Stomach (tissue), 9 donors: ENCODE results near the gene PLCB1. TPM values are rescaled to one million over a fixed set of nuclear protein-coding genes. Genes with fewer than 3 reads are reported as not detected.

Experiments
- DNase-seq, 2 donors: peaks; one replicate each; pipeline versions ENCODE4 v3.0.0 to v3.0.0-alpha.2; 2013 to 2019
- H3K27ac ChIP-seq, 5 donors: fragments of 200-600 bp in 4 of 5; sonication (generic) in 4 of 5; one replicate each; pipeline ENCODE4 v1.5.1; 2013 to 2019; ENCODE audit warnings: mild to moderate bottlenecking in 1 of 5, moderate library complexity in 1 of 5
- H3K27me3 ChIP-seq, 3 donors: fragments of 200-600 bp; sonication (generic); one replicate each; pipeline ENCODE4 v1.5.1; 2017 to 2019; ENCODE audit warnings: mixed run types in 1 of 3
- H3K36me3 ChIP-seq, 4 donors: fragments of 200-600 bp; sonication (generic); 1 replicate in 3 of 4; 2 replicates in 1 of 4; pipeline ENCODE4 v1.5.1; 2016 to 2019
- H3K4me1 ChIP-seq, 4 donors: fragments of 200-600 bp; sonication (generic); one replicate each; pipeline ENCODE4 v1.5.1; 2016 to 2019
- H3K4me3 ChIP-seq, 4 donors: fragments of 200-600 bp; sonication (generic) in 3 of 4; one replicate each; pipeline ENCODE4 v1.5.1; 2016 to 2019; ENCODE audit warnings: mild to moderate bottlenecking in 1 of 4
- H3K9me3 ChIP-seq, 4 donors: fragments of 200-600 bp; sonication (generic); one replicate each; pipeline ENCODE4 v1.5.1; 2016 to 2019
- CTCF ChIP-seq, 7 experiments: fragments of 450-650 bp in 4 of 7; fragments of 200-600 bp in 3 of 7; sonication (generic) in 3 of 7; IDR thresholded peaks; one replicate each; pipeline ENCODE4 v1.5.1; 2016 to 2019; ENCODE audit warnings: antibody characterized with exemption in 7 of 7, control low read depth in 2 of 7, mild to moderate bottlenecking in 1 of 7
- EP300 ChIP-seq: sonication (generic); formaldehyde crosslinking; IDR thresholded peaks from one replicate; pipeline ENCODE4 v1.6.1; 2017; ENCODE audit warnings: antibody characterized with exemption
- POLR2A ChIP-seq, 4 donors: fragments of 450-650 bp; IDR thresholded peaks; one replicate each; pipeline ENCODE4 v1.6.1; 2016; ENCODE audit warnings: antibody characterized with exemption in 4 of 4, control low read depth in 2 of 4, mild to moderate bottlenecking in 1 of 4, moderate library complexity in 1 of 4
- POLR2AphosphoS5 ChIP-seq, 3 donors: sonication (generic); formaldehyde crosslinking; IDR thresholded peaks; one replicate each; pipeline ENCODE4 v1.6.1; 2016; ENCODE audit warnings: antibody characterized with exemption in 3 of 3
- WGBS, 5 donors: extraction: QIAGEN DNeasy Blood & Tissue Kit in 3 of 5; methylation state at CpG; one replicate each; pipeline versions ENCODE4 v1.1.5 to v1.1.7; 2013 to 2018; 5-methylcytosine and 5-hydroxymethylcytosine counted together
- intact Hi-C: fragments of 100-400 bp; cut with DNase I; formaldehyde crosslinking; loops from one replicate; pipeline ENCODE4 v1.15.1; 2023; ENCODE audit warnings: low total_unique reads
- polyA plus RNA-seq, 3 donors: library from polyadenylated mRNA; stranded (reverse); fragments of 200-250 nt; gene quantifications; one replicate each; pipeline ENCODE4 v1.2.3, GENCODE V29; 2013
- total RNA-seq, 5 donors: library from RNA; depleted of rRNA; stranded (reverse); fragments of >200 nt; gene quantifications; one replicate each; pipeline versions ENCODE4 v1.1.0 to v1.2.3, GENCODE V29; 2014 to 2016
- donor health status: healthy with polysubstance abuse.
- donor health status: Bipolar disorder and iron deficiency.
- donor health status: healthy.

The PLCB1 gene
- total and polyA plus RNA-seq, 8 donors: 4.1 to 66.5 (median 11.7) TPM

- Histone ChIP-seq H3K9me3 (no peaks in the 10 kb centered on the region), H3K36me3 (no peaks in the 10 kb centered on the region), H3K4me1 (peaks cover 0 to 11% (median 0%) of the 10 kb centered on the region in 4 donors), H3K27ac (no peak overlapping the region), H3K4me3 (no peak overlapping the region), H3K27me3 (no peaks in the 10 kb centered on the region)
- WGBS, 5 donors: 52 to 65% (median 58%) methylated on average over 3 of the region's 3 CpGs
- intact Hi-C loops: no loop called here
- TF ChIP-seq POLR2AphosphoS5 (IDR thresholded peaks at IDR 0.05) (no peak), CTCF (IDR thresholded peaks at IDR 0.05) (no peak), POLR2A (IDR thresholded peaks at IDR 0.05) (no peak), EP300 (no peak)
- no peak for DNase-seq
Measured at GRCh38 chr20:8578161-8578865, 446.2 kb downstream of the PLCB1 start.

GRCh38 chr20:8579035-8579434, 447.0 kb downstream of the PLCB1 start:
- Histone ChIP-seq H3K4me1 (peaks cover 0 to 11% (median 0%) of the 10 kb centered on the region in 4 donors), H3K9me3 (no peaks in the 10 kb centered on the region), H3K36me3 (no peaks in the 10 kb centered on the region), H3K27ac (no peak overlapping the region), H3K4me3 (no peak overlapping the region), H3K27me3 (no peaks in the 10 kb centered on the region)
- TF ChIP-seq POLR2AphosphoS5 (IDR thresholded peaks at IDR 0.05) (no peak), CTCF (IDR thresholded peaks at IDR 0.05) (no peak), EP300 (no peak), POLR2A (IDR thresholded peaks at IDR 0.05) (no peak)
- 81 to 88% (median 81%) methylated on average over 3 of the region's 3 CpGs for WGBS, 5 donors
- DNase-seq: no peak
- intact Hi-C loops: no loop called here

GRCh38 chr20:8581446-8582183, 449.5 kb downstream of the PLCB1 start:
- Histone ChIP-seq H3K4me3 (no peak overlapping the region), H3K36me3 (no peaks in the 10 kb centered on the region), H3K9me3 (no peaks in the 10 kb centered on the region), H3K27ac (no peak overlapping the region), H3K4me1 (peaks cover 0 to 11% (median 0%) of the 10 kb centered on the region in 4 donors), H3K27me3 (no peaks in the 10 kb centered on the region)
- no peak for DNase-seq
- intact Hi-C loops: no loop called here
- TF ChIP-seq CTCF (IDR thresholded peaks at IDR 0.05): no peak
- TF ChIP-seq POLR2AphosphoS5 (IDR thresholded peaks at IDR 0.05): no peak
- no peak for TF ChIP-seq POLR2A (IDR thresholded peaks at IDR 0.05)
- no peak for TF ChIP-seq EP300
- WGBS, 5 donors: 95 to 99% (median 96%) methylated on average over 3 of the region's 3 CpGs

- H3K27ac ChIP-seq: no peak overlapping the region
- 94 to 100% (median 95%) methylated on average over 1 of the region's 1 CpG for WGBS, 5 donors
- TF ChIP-seq POLR2A (IDR thresholded peaks at IDR 0.05): no peak
- no peak for TF ChIP-seq CTCF (IDR thresholded peaks at IDR 0.05)
- no peak for TF ChIP-seq POLR2AphosphoS5 (IDR thresholded peaks at IDR 0.05)
- no peak for TF ChIP-seq EP300
- no peak for DNase-seq
- H3K4me1 ChIP-seq: peaks cover 0 to 10% (median 0%) of the 10 kb centered on the region in 4 donors
- H3K9me3 ChIP-seq: no peaks in the 10 kb centered on the region
- no peaks in the 10 kb centered on the region for H3K36me3 ChIP-seq
- H3K4me3 ChIP-seq: no peak overlapping the region
- H3K27me3 ChIP-seq: no peaks in the 10 kb centered on the region
- intact Hi-C loops: no loop called here
Measured at GRCh38 chr20:8583012-8583565, 451.0 kb downstream of the PLCB1 start.
